Stimulated activated naive B cell treated with anti-CD40 and anti-IgM and Interleukin-4, amounts not matched to agents 10 μg/mL and 1 μg/mL and 100 μg/mL, for 72 hours (primary cell): Measurements from ENCODE around the gene REM1.
A peak's percentile ranks its signal among the peaks of the same experiment; 100 is the strongest.
"Not testable (repeated sequence)": the region's sequence is repeated elsewhere in the genome, so short reads cannot be mapped to it uniquely, and the experiment has no call there.

ENCODE experiments used
- ATAC-seq, 2 donors: fragments of 150-1000 bp; cut with Tn5 transposase; replicated peaks; 2 replicates each; pipeline ENCODE4 v1.10.0; 2021; ENCODE audit warnings: moderate library complexity in 1 of 2
- DNase-seq: peaks from one replicate; pipeline ENCODE4 v3.0.0; 2021
- H3K27ac Mint-ChIP-seq: one replicate; pipeline ENCODE4 v1.8.0; 2022; ENCODE audit warnings: mild to moderate bottlenecking, mixed read lengths
- H3K27me3 Mint-ChIP-seq, 2 donors: one replicate each; pipeline ENCODE4 v1.8.0; 2022; ENCODE audit warnings: mixed read lengths in 2 of 2
- H3K36me3 Mint-ChIP-seq, 2 donors: one replicate each; pipeline ENCODE4 v1.8.0; 2022; ENCODE audit warnings: mixed read lengths in 2 of 2, mild to moderate bottlenecking in 1 of 2
- H3K4me1 Mint-ChIP-seq, 2 donors: one replicate each; pipeline ENCODE4 v1.8.0; 2022; ENCODE audit warnings: mixed read lengths in 2 of 2, mild to moderate bottlenecking in 1 of 2
- H3K4me3 Mint-ChIP-seq, 2 donors: one replicate each; pipeline ENCODE4 v1.8.0; 2022; ENCODE audit warnings: mild to moderate bottlenecking in 2 of 2, mixed read lengths in 2 of 2, moderate library complexity in 1 of 2
- H3K9me3 Mint-ChIP-seq, 2 donors: one replicate each; pipeline ENCODE4 v1.8.0; 2022; ENCODE audit warnings: mixed read lengths in 2 of 2, mild to moderate bottlenecking in 1 of 2

Gene REM1

DNA sequence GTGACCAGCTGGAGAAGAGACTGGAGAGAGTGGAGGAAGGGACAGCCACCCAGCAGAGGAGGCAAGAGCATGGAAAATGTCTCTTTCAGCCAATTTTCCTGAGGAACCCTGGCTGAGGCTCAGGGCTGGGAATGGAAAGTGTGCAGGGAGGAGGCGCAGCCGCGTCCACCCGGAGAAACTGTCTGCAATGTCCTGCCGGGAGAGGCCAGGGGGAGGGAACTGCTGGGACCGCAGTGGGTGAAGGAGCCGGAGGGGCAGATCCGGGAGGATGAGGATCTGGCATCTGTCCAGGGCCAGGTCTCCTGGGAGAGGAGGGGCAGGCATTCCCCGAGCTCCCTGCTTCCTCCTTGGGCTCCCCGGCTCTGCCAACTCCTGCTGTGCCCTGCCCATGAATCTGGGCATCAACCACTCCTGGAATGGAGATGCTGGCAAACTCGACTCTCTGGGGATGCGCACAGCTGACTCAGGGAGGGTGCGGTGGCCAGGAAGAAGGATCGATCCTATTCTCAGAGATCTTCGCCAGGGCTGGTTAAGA lies 21.7 kb downstream of the REM1 start:
- Mint-ChIP-seq H3K27me3 (peaks cover 37 to 46% of the 10 kb centered on the region in 2 donors), H3K9me3 (no peaks in the 10 kb centered on the region), H3K4me3 (no peak overlapping the region), H3K4me1 (no peaks in the 10 kb centered on the region), H3K36me3 (no peaks in the 10 kb centered on the region), H3K27ac (no peak overlapping the region)
- no peak for DNase-seq
- no peak for ATAC-seq

DNA sequence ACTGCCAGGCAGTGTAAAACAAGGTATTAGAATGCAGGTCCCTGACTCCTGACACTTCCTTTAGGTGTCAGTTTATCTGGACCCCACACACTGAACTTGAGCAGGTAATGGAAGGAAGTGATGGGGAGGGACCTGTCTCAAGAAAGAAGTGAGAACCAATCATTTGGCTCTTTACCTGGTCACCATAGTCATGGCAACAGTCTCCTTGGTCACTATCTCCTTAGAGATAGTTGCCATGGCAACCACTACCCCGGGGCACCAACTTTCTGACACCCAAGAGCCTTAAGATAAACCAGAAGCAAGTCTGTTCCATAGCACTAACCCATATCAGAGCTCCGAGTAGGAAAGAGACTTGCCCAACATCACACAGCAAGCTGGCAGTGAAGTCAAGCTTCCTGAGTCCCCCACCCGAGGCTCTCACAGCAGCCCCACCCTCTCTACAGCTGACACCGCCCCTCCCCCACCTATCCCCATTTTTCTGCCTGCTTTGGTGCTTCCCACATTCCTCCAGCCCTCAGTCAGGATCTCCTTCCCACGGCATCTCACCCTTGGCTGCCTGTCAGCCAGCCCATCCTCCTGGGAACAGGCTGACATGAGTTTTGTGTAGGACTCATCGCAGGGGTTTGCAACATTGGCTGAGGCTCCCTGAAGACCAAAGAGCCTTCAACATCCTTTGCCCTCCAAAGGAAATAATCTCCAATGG lies 22.9 kb downstream of the REM1 start:
- Mint-ChIP-seq H3K27me3 (peaks cover 45 to 47% of the 10 kb centered on the region in 2 donors), H3K27ac (no peak overlapping the region)
- DNase-seq, result no peak

DNA sequence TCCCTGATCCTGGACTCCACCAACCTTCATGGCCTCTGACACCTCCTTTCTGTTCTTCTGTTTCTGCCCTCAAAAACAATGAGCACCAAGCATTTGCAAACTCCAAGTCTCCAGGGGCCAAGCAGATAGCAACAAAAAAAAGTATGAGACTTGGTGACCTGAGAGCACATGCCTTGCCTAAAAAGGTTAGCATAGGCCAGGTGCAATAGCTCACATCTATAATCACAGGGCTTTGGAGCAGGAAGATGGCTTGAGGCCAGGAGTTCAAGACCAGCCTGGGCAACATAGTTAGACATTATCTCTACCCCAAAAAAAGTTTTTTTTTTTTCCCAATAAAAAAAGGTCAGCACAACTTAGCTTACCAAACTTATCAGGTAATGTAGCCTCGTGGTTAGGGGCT lies 25.4 kb downstream of the REM1 start:
- Mint-ChIP-seq H3K4me3 (no peak overlapping the region), H3K27ac (no peak overlapping the region), H3K36me3 (no peaks in the 10 kb centered on the region), H3K27me3 (peaks cover 42 to 58% of the 10 kb centered on the region in 2 donors), H3K4me1 (no peaks in the 10 kb centered on the region), H3K9me3 (no peaks in the 10 kb centered on the region)
- DNase-seq (no peak), ATAC-seq (no peak)

More for the DNA sequence above, 22.9 kb downstream of the REM1 start:
- H3K36me3 Mint-ChIP-seq, result no peaks in the 10 kb centered on the region
- no peaks in the 10 kb centered on the region for H3K4me1 Mint-ChIP-seq
- no peaks in the 10 kb centered on the region for H3K9me3 Mint-ChIP-seq
- ATAC-seq, result no peak
- H3K4me3 Mint-ChIP-seq, result no peak overlapping the region

DNA sequence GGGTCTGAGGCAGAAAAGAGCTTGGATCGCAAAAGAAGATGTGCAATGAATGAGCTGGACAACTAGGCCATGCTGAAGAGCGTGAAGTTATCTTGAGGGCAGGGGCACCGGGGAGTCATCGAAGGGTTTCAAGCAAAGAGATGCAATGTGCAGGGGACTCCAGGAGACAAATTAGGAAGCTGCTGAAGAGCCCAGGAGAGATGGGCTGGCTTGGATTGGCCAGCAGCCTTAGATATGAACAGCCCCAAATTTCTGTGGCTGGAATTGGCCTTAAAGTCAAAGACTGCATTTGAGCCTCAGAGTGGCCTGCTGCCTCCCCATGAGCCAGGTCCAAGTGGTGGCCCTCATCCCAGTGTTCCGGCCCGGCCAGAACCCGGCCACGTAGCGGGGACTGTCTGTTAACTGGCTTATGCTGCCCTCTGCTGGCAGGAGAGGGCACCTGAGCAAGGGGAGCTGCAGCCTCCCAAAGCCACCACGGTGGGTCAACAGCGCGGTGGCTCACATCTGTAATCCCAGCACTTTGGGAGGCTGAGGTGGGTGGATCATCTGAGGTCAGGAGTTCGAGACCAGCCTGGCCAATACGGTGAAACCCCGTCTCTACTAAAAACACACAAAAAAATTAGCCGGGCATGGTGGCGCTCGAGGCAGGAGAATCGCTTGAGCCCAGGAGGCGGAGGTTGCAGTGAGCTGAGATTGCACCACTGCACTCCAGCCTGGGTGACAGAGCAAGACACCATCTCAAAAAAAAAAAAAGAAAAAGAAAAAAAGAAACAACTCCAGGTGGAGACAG lies 28.0 kb downstream of the REM1 start:
- Mint-ChIP-seq H3K27me3 (peaks cover 31 to 40% of the 10 kb centered on the region in 2 donors), H3K27ac (peak overlapping the region; percentile 25)
- H3K36me3 Mint-ChIP-seq, H3K9me3 Mint-ChIP-seq, H3K4me1 Mint-ChIP-seq, H3K4me3 Mint-ChIP-seq: not testable (repeated sequence)
- peak; percentile 64 for DNase-seq
- ATAC-seq, result peak; percentile 97 to 100

DNA sequence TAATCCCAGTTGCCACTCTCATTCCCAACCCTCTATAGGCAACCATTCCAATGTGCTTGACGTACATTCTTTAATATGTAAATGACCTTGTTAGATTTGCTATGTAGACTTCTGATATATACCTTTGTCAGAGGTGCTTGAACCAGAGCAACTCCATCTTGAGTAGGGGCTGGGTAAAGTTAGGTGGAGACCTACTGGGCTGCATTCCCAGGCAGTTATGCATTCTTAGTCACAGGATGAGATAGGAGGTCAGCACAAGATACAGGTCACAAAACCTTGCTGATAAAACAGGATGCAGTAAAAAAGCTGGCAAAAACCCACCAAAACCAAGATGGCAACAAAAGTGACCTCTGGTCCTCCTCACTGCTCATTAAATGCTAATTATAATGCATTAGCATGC lies 30.8 kb downstream of the REM1 start:
- H3K27ac Mint-ChIP-seq, result no peak overlapping the region
- ATAC-seq, result no peak
- peaks cover 3% of the 10 kb centered on the region in 2 donors for H3K9me3 Mint-ChIP-seq
- H3K4me3 Mint-ChIP-seq, result no peak overlapping the region
- no peak for DNase-seq
- peaks cover 25 to 31% of the 10 kb centered on the region in 2 donors for H3K27me3 Mint-ChIP-seq
- H3K4me1 Mint-ChIP-seq, result no peaks in the 10 kb centered on the region
- no peaks in the 10 kb centered on the region for H3K36me3 Mint-ChIP-seq

DNA sequence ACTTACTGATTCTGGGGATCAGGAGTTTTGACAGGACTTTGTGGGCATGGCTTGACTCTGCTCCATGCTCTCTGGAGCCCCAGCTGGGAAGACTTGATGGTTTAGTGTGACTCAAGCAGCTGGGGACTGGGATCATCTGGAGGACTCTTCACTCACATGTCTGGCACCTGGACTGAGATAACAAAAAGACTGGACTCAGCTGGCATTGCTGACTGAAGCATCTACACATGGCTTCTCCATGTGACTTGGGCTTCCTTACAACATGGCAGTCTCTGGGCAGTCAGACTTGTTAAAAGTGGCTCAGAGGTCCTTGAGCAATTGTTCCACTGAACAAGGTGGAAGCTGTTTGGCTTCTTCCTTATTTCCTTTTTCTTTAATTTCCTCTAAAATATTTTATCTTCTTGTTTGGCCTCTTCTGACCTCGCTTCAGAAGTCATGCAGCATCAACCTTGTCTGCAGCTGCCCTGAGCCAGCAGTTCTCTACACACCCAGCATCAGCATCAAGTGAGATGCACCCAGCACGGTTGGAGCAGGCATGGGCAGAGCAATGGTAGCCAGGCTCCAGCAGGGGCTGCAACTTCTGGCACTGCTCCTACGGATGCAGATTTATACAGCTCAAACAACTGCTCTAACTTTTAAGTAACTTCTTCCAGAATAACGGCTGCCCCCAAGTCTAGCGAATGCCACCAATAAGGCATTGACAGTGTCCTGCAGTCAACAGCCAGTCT lies 33.6 kb downstream of the REM1 start:
- Mint-ChIP-seq H3K27ac (no peak overlapping the region), H3K27me3 (peaks cover 16 to 23% of the 10 kb centered on the region in 2 donors), H3K4me1 (no peaks in the 10 kb centered on the region), H3K4me3 (no peak overlapping the region), H3K9me3 (peaks cover 3% of the 10 kb centered on the region in 2 donors), H3K36me3 (no peaks in the 10 kb centered on the region)
- DNase-seq (no peak), ATAC-seq (no peak)

DNA sequence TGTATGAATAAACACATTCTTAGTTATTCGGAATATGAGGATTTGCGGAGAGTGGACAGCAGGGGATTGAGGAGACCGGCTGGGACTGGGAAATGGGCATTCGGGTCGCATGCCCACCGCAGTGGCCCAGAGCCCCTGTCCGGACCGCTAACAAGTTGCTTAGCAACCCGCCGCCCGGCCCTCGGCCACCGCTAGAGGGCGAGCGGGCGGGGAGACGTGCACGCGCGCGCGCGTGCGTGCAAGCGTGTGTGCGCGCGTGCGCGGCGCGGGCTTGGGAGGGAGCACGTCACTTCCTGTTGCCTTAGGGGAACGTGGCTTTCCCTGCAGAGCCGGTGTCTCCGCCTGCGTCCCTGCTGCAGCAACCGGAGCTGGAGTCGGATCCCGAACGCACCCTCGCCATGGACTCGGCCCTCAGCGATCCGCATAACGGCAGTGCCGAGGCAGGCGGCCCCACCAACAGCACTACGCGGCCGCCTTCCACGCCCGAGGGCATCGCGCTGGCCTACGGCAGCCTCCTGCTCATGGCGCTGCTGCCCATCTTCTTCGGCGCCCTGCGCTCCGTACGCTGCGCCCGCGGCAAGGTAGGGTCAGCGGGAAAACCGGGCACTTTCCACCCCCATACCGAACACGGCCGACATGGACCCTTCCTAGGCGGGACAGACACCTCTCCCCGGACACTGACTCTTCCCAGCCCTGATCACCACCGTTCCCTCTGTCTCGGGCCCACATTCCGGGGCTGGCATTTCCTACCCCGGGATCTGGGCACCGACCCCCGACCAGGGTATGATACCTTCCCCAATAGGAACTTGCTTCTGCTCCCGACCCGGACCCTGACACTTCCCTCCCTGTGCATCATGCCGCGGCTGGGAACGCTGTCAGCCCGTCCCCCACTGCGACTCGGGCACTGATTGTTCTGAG lies 39.3 kb downstream of the REM1 start, which contains the start of gene HM13:
Gene HM13 (plus strand): TSS at position 289 of the 918 bp plus-strand sequence. CDS start 110 bp downstream, at position 399.
- Mint-ChIP-seq H3K9me3 (no peaks in the 10 kb centered on the region), H3K4me3 (no peak within 1 kb of the TSS), H3K4me1 (peaks cover 5 to 9% of the 10 kb centered on the region in 2 donors), H3K36me3 (peaks cover 3 to 4% of the 10 kb centered on the region in 2 donors), H3K27me3 (no peaks in the 10 kb centered on the region), H3K27ac (peak within 1 kb of the TSS; percentile 26)
- DNase-seq, result peak; percentile 76
- ATAC-seq, result peak; percentile 93 to 94

DNA sequence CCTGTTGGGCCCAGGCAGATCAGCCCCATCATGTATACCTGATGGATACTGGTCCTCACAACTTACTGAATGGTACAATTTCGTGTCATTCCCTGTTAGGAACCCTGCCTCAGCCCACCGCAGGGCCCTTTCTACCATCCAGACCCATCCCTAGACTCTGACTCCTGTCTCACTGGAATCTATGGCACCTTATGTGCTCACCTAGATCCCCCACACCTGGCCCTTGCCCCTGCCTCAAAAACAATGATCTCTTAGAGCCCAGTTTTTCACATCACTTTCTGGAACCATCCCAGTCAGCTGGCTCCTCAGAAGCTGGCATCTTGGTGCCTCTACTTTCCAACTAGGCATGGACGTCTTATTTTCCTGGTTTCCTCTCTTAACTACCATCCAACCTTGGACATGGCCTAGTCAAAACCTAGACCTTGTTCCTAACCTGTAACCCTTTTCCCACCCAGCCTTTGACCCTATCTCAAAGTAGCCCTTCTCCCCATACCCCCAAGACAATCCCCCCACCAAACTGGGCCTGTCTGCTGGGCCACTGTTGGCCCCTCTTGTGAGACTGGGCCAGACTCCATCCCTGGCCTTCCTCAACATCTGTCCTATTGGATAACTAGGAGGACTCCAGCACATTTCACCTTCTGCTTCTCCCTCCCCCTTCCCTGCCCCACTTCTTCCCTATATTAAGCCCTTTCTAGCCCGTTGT lies 40.1 kb downstream of the REM1 start:
- H3K27me3 Mint-ChIP-seq, result no peaks in the 10 kb centered on the region
- no peak overlapping the region for H3K27ac Mint-ChIP-seq
- no peak for DNase-seq
- H3K4me1 Mint-ChIP-seq, result peaks cover 9% of the 10 kb centered on the region in 2 donors
- H3K9me3 Mint-ChIP-seq, result no peaks in the 10 kb centered on the region
- H3K4me3 Mint-ChIP-seq, result no peak overlapping the region
- no peak for ATAC-seq
- peaks cover 4 to 7% of the 10 kb centered on the region in 2 donors for H3K36me3 Mint-ChIP-seq

DNA sequence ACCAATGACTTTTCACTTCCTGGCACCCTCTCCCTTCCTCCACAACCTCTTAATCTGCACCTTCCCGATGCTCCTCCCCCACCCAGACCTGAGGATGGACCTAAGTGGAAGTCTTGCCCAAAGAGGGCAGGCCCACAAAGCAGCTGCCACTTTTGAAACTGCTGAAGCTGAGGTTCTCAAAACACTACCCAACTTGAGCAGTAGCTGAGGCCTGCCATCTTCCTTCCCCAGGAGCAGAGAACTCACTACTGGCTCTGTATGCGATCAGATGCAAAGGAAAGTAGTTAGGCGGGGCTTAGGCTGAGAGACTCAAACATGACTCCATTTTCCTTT lies 40.7 kb downstream of the REM1 start:
- ATAC-seq (no peak), DNase-seq (no peak)
- Mint-ChIP-seq H3K4me1 (peaks cover 11 to 14% of the 10 kb centered on the region in 2 donors), H3K27ac (no peak overlapping the region), H3K27me3 (no peaks in the 10 kb centered on the region), H3K4me3 (no peak overlapping the region), H3K36me3 (peaks cover 4 to 12% of the 10 kb centered on the region in 2 donors), H3K9me3 (no peaks in the 10 kb centered on the region)

DNA sequence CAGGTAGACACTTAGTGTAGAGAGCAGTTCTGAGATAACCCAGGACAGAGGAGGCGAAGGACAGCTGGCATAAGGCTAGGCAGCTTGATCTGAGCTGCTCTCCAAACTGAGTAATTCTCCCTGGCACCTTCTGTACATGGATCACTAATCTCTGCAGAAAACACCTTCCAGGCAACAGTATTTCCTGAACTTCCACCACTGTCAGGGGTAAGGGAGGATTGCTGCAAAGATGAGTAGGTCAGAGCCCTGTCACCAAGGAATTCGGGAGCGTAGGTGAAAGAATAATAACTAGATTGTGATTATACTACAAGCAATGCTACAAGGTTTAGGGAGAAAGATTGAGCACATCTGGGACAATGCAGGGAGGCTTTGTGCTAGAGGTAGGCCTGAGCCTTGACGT lies 41.1 kb downstream of the REM1 start:
- no peak overlapping the region for H3K27ac Mint-ChIP-seq
- no peaks in the 10 kb centered on the region for H3K27me3 Mint-ChIP-seq
- H3K4me1 Mint-ChIP-seq, result peaks cover 12 to 15% of the 10 kb centered on the region in 2 donors
- H3K36me3 Mint-ChIP-seq, result peaks cover 5 to 14% of the 10 kb centered on the region in 2 donors
- H3K4me3 Mint-ChIP-seq, result no peak overlapping the region
- no peak for DNase-seq
- no peaks in the 10 kb centered on the region for H3K9me3 Mint-ChIP-seq
- ATAC-seq, result no peak

DNA sequence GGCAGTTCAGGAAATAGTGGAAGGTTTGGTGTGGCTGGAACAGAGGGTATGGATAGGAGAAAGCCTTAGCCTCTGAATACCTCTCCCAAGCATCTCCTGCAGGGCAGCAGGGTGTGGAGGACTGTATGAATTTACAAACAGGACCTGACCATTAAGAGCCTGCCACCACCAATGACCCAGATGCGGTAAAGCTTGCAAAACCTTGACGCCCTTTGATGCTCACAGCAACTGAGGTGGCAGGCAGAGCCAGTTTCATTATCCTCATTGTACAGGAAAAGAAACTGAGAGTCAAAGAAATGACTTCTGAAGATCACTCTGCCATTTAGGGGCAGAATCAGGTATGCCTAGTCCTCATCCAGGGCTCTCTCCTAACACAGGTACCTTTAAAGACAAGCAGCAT lies 41.6 kb downstream of the REM1 start:
- Mint-ChIP-seq H3K27ac (no peak overlapping the region), H3K4me3 (no peak overlapping the region), H3K36me3 (peaks cover 7 to 17% of the 10 kb centered on the region in 2 donors), H3K27me3 (no peaks in the 10 kb centered on the region), H3K4me1 (peaks cover 14 to 15% of the 10 kb centered on the region in 2 donors), H3K9me3 (no peaks in the 10 kb centered on the region)
- DNase-seq (no peak), ATAC-seq (no peak)

DNA sequence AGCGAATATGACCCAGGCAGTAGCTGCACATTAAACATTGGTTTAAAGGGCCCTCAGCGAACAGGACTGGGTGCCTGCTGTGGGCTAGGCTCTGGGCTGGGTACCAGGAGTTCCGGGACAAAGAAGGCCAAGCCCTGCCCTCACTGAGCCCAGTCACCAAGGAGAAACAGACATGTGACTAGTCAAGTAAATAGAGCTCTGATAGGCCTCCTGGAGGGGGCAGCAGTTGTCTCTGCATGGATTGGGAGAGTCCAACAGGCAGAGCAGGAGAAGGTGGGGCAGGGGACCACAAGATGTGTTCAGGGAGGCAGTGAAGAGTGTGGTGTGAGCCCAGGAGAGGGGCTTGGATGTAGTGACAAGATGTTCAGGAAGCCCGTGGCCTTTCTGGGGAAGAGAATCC lies 42.3 kb downstream of the REM1 start:
- DNase-seq, result no peak
- H3K9me3 Mint-ChIP-seq, result no peaks in the 10 kb centered on the region
- no peak overlapping the region for H3K27ac Mint-ChIP-seq
- H3K27me3 Mint-ChIP-seq, result no peaks in the 10 kb centered on the region
- no peak for ATAC-seq
- H3K36me3 Mint-ChIP-seq, result peaks cover 7 to 20% of the 10 kb centered on the region in 2 donors
- no peak overlapping the region for H3K4me3 Mint-ChIP-seq
- H3K4me1 Mint-ChIP-seq, result peaks cover 17 to 20% of the 10 kb centered on the region in 2 donors

DNA sequence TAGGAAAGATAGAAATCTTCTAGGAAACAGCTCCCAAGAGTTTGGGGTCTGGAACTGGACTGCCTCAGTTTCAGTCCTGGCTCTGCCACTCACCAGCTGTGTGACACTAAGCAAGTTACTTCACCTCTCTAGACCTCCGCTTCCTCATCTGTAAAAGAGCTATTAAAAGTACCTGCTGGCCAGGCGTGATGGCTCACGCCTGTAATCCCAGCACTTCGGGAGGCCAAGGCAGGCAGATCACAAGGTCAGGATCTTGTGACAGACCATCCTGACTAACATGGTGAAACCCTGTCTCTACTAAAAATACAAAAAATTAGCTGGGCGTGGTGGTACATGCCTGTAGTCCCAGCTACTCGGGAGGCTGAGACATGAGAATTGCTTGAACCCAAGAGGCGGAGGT lies 46.2 kb downstream of the REM1 start:
- DNase-seq, ATAC-seq, H3K27ac Mint-ChIP-seq, H3K27me3 Mint-ChIP-seq, H3K4me3 Mint-ChIP-seq, H3K9me3 Mint-ChIP-seq: not testable (repeated sequence)
- peaks cover 14 to 27% of the 10 kb centered on the region in 2 donors for H3K36me3 Mint-ChIP-seq
- H3K4me1 Mint-ChIP-seq, result peaks cover 15 to 32% of the 10 kb centered on the region in 2 donors
